HFF-Myc (cell line): ENCODE measurements around the gene DNAH14.
"Not testable (repeated sequence)": the region's sequence is repeated elsewhere in the genome, so short reads cannot be mapped to it uniquely, and the experiment has no call there.

ENCODE experiments used
- DNase-seq: peaks from one replicate; pipeline ENCODE4 v3.0.0-alpha.2; 2011; ENCODE audit warnings: low read depth; ENCODE audit errors: extremely low read depth
- H3K4me3 ChIP-seq: replicated peaks from 2 replicates; pipeline ENCODE4 v1.5.1; 2011; ENCODE audit warnings: low read depth, mild to moderate bottlenecking, control low read depth, low read length
- TF ChIP-seq, protein P1 (sequence below): IDR thresholded peaks from 2 replicates; pipeline ENCODE4 v1.5.1; 2012; ENCODE audit warnings: mild to moderate bottlenecking, low read depth, low read length, control low read depth; ENCODE audit errors: missing control alignments

The DNAH14 gene

GRCh38 chr1:225225681-225226080, 296.2 kb downstream of the DNAH14 start:
- TF ChIP-seq, protein P1, sequence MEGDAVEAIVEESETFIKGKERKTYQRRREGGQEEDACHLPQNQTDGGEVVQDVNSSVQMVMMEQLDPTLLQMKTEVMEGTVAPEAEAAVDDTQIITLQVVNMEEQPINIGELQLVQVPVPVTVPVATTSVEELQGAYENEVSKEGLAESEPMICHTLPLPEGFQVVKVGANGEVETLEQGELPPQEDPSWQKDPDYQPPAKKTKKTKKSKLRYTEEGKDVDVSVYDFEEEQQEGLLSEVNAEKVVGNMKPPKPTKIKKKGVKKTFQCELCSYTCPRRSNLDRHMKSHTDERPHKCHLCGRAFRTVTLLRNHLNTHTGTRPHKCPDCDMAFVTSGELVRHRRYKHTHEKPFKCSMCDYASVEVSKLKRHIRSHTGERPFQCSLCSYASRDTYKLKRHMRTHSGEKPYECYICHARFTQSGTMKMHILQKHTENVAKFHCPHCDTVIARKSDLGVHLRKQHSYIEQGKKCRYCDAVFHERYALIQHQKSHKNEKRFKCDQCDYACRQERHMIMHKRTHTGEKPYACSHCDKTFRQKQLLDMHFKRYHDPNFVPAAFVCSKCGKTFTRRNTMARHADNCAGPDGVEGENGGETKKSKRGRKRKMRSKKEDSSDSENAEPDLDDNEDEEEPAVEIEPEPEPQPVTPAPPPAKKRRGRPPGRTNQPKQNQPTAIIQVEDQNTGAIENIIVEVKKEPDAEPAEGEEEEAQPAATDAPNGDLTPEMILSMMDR, result no peak
- H3K4me3 ChIP-seq, result no peak overlapping the region
- no peak for DNase-seq

DNA sequence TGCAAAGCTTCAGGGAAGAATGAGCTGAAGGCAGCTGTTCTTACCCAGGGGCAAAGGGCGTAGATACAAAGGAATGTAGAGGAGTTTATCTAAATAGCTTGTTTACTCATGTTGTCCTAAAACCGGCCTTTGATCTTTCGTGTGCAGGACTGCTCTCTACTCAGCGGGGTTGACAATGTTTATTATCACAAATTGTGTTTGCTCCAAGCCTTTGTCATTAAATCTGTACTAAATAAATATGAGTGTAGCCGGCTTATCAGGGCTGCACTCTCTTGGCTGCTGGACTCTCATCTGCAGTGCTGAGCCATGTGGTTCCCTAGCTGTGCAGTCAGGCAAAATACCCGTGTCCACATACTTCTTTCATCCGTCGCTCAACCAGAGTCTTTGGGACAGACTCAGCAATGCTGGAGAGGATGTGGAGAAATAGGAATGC, 299.4 kb downstream of the DNAH14 start:
- TF ChIP-seq, protein P1, result no peak

GRCh38 chr1:225229429-225229828, 300.0 kb downstream of the DNAH14 start:
- DNase-seq, H3K4me3 ChIP-seq: not testable (repeated sequence)

More for the DNA sequence above, 299.4 kb downstream of the DNAH14 start:
- no peak overlapping the region for H3K4me3 ChIP-seq
- no peak for DNase-seq

DNA sequence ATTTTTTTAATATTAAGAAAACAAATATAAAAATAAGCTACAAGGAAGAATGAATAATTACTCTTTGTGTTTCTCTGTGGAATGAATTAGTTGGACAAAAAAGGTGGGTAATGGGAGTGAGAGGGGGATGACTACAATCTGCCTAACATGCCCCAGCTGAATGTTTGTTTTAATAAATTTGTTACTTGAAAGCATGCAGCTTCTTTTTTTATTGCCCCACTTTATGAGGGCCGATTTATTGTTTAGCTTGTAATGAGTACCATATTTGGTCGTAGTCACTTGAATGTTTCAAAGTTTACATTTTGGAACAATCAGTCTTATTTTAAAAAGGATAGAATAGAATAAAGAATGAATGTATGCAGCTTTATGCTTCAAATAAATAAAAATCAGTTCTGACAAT, 301.0 kb downstream of the DNAH14 start:
- no peak for DNase-seq
- H3K4me3 ChIP-seq, result no peak overlapping the region
- TF ChIP-seq, protein P1, result no peak

- H3K4me3 ChIP-seq, DNase-seq: not testable (repeated sequence)
Observed at GRCh38 chr1:225232930-225233329, 303.5 kb downstream of the DNAH14 start.

GRCh38 chr1:225242611-225243010, 313.1 kb downstream of the DNAH14 start:
- no peak overlapping the region for H3K4me3 ChIP-seq
- TF ChIP-seq, protein P1, result no peak
- DNase-seq, result no peak

DNA sequence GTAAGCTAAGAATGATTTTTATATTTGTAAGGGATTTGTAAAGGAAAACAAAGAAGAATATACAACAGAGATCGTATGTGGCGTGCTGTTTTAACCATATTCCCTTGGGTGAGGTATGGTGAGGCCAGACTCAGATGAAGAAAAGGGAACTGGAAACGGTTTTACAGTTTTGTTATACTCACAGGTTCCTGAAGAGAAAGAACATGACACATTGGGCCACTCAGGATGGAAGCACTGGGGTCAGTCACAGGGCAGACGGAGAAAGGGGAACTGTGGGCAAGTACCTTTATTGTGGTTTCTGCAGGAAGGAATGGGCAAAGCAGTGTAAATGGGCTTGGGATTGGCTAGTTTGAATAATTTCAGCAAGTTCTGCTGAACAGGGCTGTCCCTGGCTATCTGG, 321.0 kb downstream of the DNAH14 start:
- no peak for DNase-seq
- TF ChIP-seq, protein P1, result no peak
- H3K4me3 ChIP-seq, result no peak overlapping the region

GRCh38 chr1:225253173-225253572, 323.7 kb downstream of the DNAH14 start:
- no peak for DNase-seq
- TF ChIP-seq, protein P1, result no peak

More at GRCh38 chr1:225253173-225253572, 323.7 kb downstream of the DNAH14 start:
- H3K4me3 ChIP-seq, result no peak overlapping the region
